Spinal cord (tissue), 10 donors: Measurements from ENCODE around the gene MNX1. TPM values are rescaled to one million over a fixed set of nuclear protein-coding genes. Genes with fewer than 3 reads are reported as not detected.

Source experiments
- DNase-seq, 6 donors: peaks; one replicate each; pipeline versions ENCODE4 v3.0.0 to v3.0.0-alpha.2; 2013 to 2015; ENCODE audit warnings: low spot score in 6 of 6, low read depth in 4 of 6
- H3K27ac ChIP-seq: one replicate; pipeline ENCODE4 v1.5.1; 2013; ENCODE audit warnings: low read depth, low read length, control low read depth
- H3K27me3 ChIP-seq: one replicate; pipeline ENCODE4 v1.6.1; 2013; ENCODE audit warnings: low read length; ENCODE audit not compliant: control insufficient read depth, insufficient read depth
- H3K36me3 ChIP-seq: one replicate; pipeline ENCODE4 v1.6.1; 2013; ENCODE audit warnings: low read length; ENCODE audit not compliant: control insufficient read depth, insufficient read depth
- H3K4me1 ChIP-seq: one replicate; pipeline ENCODE4 v1.6.1; 2013; ENCODE audit warnings: low read length; ENCODE audit not compliant: control insufficient read depth, insufficient read depth
- H3K4me3 ChIP-seq: one replicate; pipeline ENCODE4 v1.5.1; 2013; ENCODE audit warnings: low read depth, low read length, control low read depth
- H3K9me3 ChIP-seq: one replicate; pipeline ENCODE4 v1.6.1; 2013; ENCODE audit warnings: low read length; ENCODE audit not compliant: control insufficient read depth, insufficient read depth
- WGBS: methylation state at CpG from one replicate; pipeline ENCODE4 v1.1.5; 2013; ENCODE audit warnings: missing lambda C conversion rate; ENCODE audit not compliant: insufficient coverage; 5-methylcytosine and 5-hydroxymethylcytosine counted together
- polyA plus RNA-seq, 2 donors: library from polyadenylated mRNA; unstranded; fragments of 120-200 nt; gene quantifications; one replicate each; pipeline ENCODE4 v1.2.1, GENCODE V29; 2013; ENCODE audit not compliant: insufficient read length in 2 of 2
- total RNA-seq, 2 donors: library from RNA; depleted of rRNA in 1 of 2; stranded (reverse); fragments of 120-200 nt in 1 of 2; fragments of >200 nt in 1 of 2; gene quantifications; one replicate each; pipeline versions ENCODE4 v1.2.3 to v1.2.4, GENCODE V29; 2013 to 2014
- donor health status: healthy.

MNX1 gene
- total and polyA plus RNA-seq, 4 donors: 0.72 to 7.0 (median 2.3) TPM

GRCh38 chr7:156962145-156962544, 48.3 kb downstream of the MNX1 start:
- Histone ChIP-seq H3K27ac (no peak overlapping the region), H3K27me3 (no peaks in the 10 kb centered on the region), H3K4me1 (no peaks in the 10 kb centered on the region), H3K9me3 (no peaks in the 10 kb centered on the region), H3K4me3 (no peak overlapping the region), H3K36me3 (peaks cover 76% of the 10 kb centered on the region)
- no peak for DNase-seq
- WGBS: 94% methylated on average over 18 of the region's 18 CpGs

- DNase-seq: no peak
- no CpG with 5 or more reads among the region's 2 CpGs for WGBS
- H3K4me1 ChIP-seq: peaks cover 4% of the 10 kb centered on the region
- no peak overlapping the region for H3K27ac ChIP-seq
- no peaks in the 10 kb centered on the region for H3K27me3 ChIP-seq
- H3K9me3 ChIP-seq: no peaks in the 10 kb centered on the region
- no peak overlapping the region for H3K4me3 ChIP-seq
- H3K36me3 ChIP-seq: peaks cover 71% of the 10 kb centered on the region
These were observed 53.7 kb downstream of the MNX1 start for GRCh38 chr7:156956727-156957126.

GRCh38 chr7:156954941-156955340, 55.5 kb downstream of the MNX1 start:
- Histone ChIP-seq H3K36me3 (peaks cover 54% of the 10 kb centered on the region), H3K27me3 (no peaks in the 10 kb centered on the region), H3K9me3 (no peaks in the 10 kb centered on the region), H3K4me1 (peaks cover 12% of the 10 kb centered on the region), H3K4me3 (no peak overlapping the region), H3K27ac (no peak overlapping the region)
- no CpG with 5 or more reads among the region's 2 CpGs for WGBS
- no peak for DNase-seq

Other genes with a start within 250 kb of the MNX1 start
- gene LMBR1, start 117.5 kb downstream of the MNX1 start, total RNA-seq: 100 to 1,000 TPM in 1 of 2 donors, 10 to 100 TPM in 1; 61.3 to 164 TPM
- 10 to 100 TPM; 54.9 to 66.9 TPM for gene LMBR1, start 117.5 kb downstream of the MNX1 start, polyA plus RNA-seq
- gene NOM1, start 61.0 kb downstream of the MNX1 start, total RNA-seq: 10 to 100 TPM; 18.1 to 22.2 TPM
- 10 to 100 TPM; 13.5 to 24.4 TPM for gene NOM1, start 61.0 kb downstream of the MNX1 start, polyA plus RNA-seq
- gene UBE3C, start 128.3 kb upstream of the MNX1 start, total RNA-seq: 100 to 1,000 TPM in 1 of 2 donors, 10 to 100 TPM in 1; 52.3 to 113 TPM
- 10 to 100 TPM; 44.3 to 48.9 TPM for gene UBE3C, start 128.3 kb upstream of the MNX1 start, polyA plus RNA-seq